NB4 (cell line): Measurements from ENCODE around the gene DAB2IP.

Experiments
- MAX ChIP-seq: IDR thresholded peaks from 2 replicates; pipeline ENCODE4 v1.6.1; 2011; ENCODE audit warnings: low read depth, low read length
- POLR2A ChIP-seq: IDR thresholded peaks from 2 replicates; pipeline ENCODE4 v1.6.1; 2011; ENCODE audit warnings: mild to moderate bottlenecking; ENCODE audit not compliant: insufficient read length; ENCODE audit errors: extremely low read depth
- TF ChIP-seq, protein P1 (sequence below): IDR thresholded peaks from one replicate; pipeline ENCODE4 v1.5.1; 2012; ENCODE audit warnings: low read depth, low read length

DNA sequence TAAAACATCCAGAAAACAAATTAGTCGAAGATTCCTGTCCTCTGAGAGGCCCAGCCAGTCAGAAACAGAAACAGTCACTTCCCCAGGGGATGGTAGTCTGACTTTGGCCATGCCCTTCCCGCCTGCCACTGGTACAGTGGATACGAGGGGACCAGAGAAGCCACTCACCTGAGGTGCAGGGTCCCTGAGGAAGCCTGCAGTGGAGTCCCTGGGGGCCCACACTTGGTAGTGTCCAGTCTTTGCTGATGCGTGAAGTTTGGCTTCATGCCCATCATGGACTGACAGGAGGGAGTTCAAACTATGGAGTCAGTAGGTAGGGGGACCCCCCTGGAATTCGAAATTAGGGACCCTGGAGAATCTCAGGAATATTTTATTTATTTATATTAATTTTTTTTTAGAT is 147.5 kb downstream of the DAB2IP start:
- TF ChIP-seq, protein P1, sequence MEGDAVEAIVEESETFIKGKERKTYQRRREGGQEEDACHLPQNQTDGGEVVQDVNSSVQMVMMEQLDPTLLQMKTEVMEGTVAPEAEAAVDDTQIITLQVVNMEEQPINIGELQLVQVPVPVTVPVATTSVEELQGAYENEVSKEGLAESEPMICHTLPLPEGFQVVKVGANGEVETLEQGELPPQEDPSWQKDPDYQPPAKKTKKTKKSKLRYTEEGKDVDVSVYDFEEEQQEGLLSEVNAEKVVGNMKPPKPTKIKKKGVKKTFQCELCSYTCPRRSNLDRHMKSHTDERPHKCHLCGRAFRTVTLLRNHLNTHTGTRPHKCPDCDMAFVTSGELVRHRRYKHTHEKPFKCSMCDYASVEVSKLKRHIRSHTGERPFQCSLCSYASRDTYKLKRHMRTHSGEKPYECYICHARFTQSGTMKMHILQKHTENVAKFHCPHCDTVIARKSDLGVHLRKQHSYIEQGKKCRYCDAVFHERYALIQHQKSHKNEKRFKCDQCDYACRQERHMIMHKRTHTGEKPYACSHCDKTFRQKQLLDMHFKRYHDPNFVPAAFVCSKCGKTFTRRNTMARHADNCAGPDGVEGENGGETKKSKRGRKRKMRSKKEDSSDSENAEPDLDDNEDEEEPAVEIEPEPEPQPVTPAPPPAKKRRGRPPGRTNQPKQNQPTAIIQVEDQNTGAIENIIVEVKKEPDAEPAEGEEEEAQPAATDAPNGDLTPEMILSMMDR = no peak
- TF ChIP-seq POLR2A (no peak), MAX (no peak)
